ENCODE results near the gene PEF1.
A peak's percentile ranks its signal among the peaks of the same experiment; 100 is the strongest.

DNA sequence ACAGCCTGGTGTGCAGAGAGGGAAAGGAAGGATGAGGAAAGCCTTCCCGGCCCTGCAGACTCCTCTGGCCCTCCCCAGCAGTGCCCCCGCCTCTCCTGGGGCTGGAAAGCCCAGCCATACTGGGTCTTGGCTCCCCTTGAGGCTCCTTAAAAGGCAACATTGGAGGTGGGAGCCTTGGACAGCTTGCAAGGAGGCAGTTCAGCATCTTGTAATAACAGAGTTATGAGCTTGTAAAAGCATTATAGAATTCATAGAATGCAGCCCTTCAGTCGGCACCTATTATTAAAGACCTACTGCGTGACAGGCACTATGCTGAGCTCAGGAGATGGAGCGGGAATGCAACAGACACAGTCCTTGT, 64.2 kb downstream of the PEF1 start:
- TF ChIP-seq, protein P1, sequence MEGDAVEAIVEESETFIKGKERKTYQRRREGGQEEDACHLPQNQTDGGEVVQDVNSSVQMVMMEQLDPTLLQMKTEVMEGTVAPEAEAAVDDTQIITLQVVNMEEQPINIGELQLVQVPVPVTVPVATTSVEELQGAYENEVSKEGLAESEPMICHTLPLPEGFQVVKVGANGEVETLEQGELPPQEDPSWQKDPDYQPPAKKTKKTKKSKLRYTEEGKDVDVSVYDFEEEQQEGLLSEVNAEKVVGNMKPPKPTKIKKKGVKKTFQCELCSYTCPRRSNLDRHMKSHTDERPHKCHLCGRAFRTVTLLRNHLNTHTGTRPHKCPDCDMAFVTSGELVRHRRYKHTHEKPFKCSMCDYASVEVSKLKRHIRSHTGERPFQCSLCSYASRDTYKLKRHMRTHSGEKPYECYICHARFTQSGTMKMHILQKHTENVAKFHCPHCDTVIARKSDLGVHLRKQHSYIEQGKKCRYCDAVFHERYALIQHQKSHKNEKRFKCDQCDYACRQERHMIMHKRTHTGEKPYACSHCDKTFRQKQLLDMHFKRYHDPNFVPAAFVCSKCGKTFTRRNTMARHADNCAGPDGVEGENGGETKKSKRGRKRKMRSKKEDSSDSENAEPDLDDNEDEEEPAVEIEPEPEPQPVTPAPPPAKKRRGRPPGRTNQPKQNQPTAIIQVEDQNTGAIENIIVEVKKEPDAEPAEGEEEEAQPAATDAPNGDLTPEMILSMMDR (IDR thresholded peaks at IDR 0.05): no peak
- TF ChIP-seq EP300 (IDR thresholded peaks at IDR 0.05) (peak in 2 of 4 donors; percentile 65 to 88), POLR2A (IDR thresholded peaks at IDR 0.05) (no peak)
